ENCODE results near the gene RALGAPB. TPM values are rescaled to one million over a fixed set of nuclear protein-coding genes. Genes with fewer than 3 reads are reported as not detected.

RALGAPB gene
- total and polyA plus RNA-seq, 2 of the 13 experiments (the other 11 are each of a cell fraction or from before 2014, with no cell fraction given) = 17.6 to 30.6 TPM

- no peak for TF ChIP-seq RAD21 (CRISPR knock-in tag; IDR thresholded peaks at IDR 0.05)
- TF ChIP-seq ZNF468 (CRISPR knock-in tag; IDR thresholded peaks at IDR 0.05) = 0 out of 2 replicates have a peak, but pooled peaks have one; percentile 65
- 0 out of 2 replicates have a peak, but pooled peaks have one; percentile 18 for TF ChIP-seq ZHX1 (CRISPR knock-in tag; IDR thresholded peaks at IDR 0.05; ENCODE audit: low read depth)
- TF ChIP-seq ATM (IDR thresholded peaks at IDR 0.05; ENCODE audit: borderline replicate concordance) = peak; percentile 72; the same call in 1 of the 2 replicates
- TF ChIP-seq HOXA9 (CRISPR knock-in tag; IDR thresholded peaks at IDR 0.05; ENCODE audit: borderline replicate concordance) = peak; percentile 64; the same call in 1 of the 2 replicates
- TF ChIP-seq ELF1 (CRISPR knock-in tag; IDR thresholded peaks at IDR 0.05) = no peak
- peak; percentile 63; the same call in 1 of the 2 replicates for TF ChIP-seq LCORL (IDR thresholded peaks at IDR 0.05)
- TF ChIP-seq LCORL (CRISPR knock-in tag; IDR thresholded peaks at IDR 0.05) = no peak
- TF ChIP-seq ZNF282 (IDR thresholded peaks at IDR 0.05; ENCODE audit: partially characterized antibody) = peak; percentile 92
- no peak for TF ChIP-seq ZNF761 (CRISPR knock-in tag; conservative IDR thresholded peaks at IDR 0.05)
- TF ChIP-seq ZSCAN21 (CRISPR knock-in tag; IDR thresholded peaks at IDR 0.05; ENCODE audit: borderline replicate concordance) = 0 out of 2 replicates have a peak, but pooled peaks have one; percentile 66
- TF ChIP-seq DPF2 (CRISPR knock-in tag; IDR thresholded peaks at IDR 0.05; ENCODE audit: borderline replicate concordance, low read depth) = peak; percentile 34; the same call in 1 of the 2 replicates
- peak; percentile 36 for TF ChIP-seq FOXK2 (IDR thresholded peaks at IDR 0.05)
- TF ChIP-seq ZNF589 (CRISPR knock-in tag; conservative IDR thresholded peaks at IDR 0.05) = 0 out of 2 replicates have a peak, but pooled peaks have one; percentile 43
- no peak for TF ChIP-seq TOPORS (CRISPR knock-in tag; IDR thresholded peaks at IDR 0.05)
- TF ChIP-seq TRIM22 (IDR thresholded peaks at IDR 0.05) = peak; percentile 95
- TF ChIP-seq FOXA1 (IDR thresholded peaks at IDR 0.05) = peak; percentile 66
- no peak for TF ChIP-seq FOXA1 (CRISPR knock-in tag; IDR thresholded peaks at IDR 0.05)
- 0 out of 2 replicates have a peak, but pooled peaks have one; percentile 15 for TF ChIP-seq HHEX (CRISPR knock-in tag; IDR thresholded peaks at IDR 0.05)
- TF ChIP-seq NFRKB (IDR thresholded peaks at IDR 0.05) = peak; percentile 12; the same call in 1 of the 2 replicates
- TF ChIP-seq ZNF646 (CRISPR knock-in tag; IDR thresholded peaks at IDR 0.05) = peak; percentile 87
Measured at GRCh38 chr20:38589967-38590675, 117.5 kb downstream of the RALGAPB start (continued).
